NCI-H345 treated with DMSO at 0.1 percent for 48 hours (cell line): Measurements from ENCODE around the gene EXOC1.
"Not testable (repeated sequence)": the region's sequence is repeated elsewhere in the genome, so short reads cannot be mapped to it uniquely, and the experiment has no call there.

Experiments
- DNase-seq: peaks from one replicate; lab custom pipeline; 2025; ENCODE audit not compliant: unreplicated experiment; lab: John Stamatoyannopoulos, UW

EXOC1 gene, protein sequence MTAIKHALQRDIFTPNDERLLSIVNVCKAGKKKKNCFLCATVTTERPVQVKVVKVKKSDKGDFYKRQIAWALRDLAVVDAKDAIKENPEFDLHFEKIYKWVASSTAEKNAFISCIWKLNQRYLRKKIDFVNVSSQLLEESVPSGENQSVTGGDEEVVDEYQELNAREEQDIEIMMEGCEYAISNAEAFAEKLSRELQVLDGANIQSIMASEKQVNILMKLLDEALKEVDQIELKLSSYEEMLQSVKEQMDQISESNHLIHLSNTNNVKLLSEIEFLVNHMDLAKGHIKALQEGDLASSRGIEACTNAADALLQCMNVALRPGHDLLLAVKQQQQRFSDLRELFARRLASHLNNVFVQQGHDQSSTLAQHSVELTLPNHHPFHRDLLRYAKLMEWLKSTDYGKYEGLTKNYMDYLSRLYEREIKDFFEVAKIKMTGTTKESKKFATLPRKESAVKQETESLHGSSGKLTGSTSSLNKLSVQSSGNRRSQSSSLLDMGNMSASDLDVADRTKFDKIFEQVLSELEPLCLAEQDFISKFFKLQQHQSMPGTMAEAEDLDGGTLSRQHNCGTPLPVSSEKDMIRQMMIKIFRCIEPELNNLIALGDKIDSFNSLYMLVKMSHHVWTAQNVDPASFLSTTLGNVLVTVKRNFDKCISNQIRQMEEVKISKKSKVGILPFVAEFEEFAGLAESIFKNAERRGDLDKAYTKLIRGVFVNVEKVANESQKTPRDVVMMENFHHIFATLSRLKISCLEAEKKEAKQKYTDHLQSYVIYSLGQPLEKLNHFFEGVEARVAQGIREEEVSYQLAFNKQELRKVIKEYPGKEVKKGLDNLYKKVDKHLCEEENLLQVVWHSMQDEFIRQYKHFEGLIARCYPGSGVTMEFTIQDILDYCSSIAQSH

DNA sequence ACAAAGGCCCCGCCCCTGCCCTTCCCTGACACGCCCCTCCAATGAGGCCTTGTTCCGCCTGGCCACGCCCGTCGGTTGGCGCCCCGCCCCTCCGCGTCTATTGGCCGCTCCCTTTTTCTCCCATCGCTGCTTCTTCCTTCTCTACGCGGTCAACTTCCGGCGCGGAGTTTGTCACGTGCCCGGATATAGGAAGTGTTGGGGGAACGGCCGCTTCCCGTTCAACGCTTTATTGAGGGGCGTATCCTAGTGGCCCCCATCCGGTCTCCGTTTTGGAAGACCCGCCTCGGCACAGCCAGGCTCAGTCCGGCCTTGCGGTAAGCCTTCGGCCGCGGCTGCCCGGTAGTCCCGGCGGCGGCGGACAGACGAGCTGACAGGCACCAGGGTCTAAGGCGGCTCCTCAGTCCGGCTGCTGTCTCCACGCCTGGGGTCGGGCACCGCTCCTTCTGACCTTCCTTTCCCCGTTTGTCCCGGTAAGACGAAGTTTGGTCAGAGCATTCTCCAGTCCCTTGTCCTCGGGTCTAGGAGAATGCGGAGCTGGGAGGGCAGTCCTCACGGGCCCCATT lies at the start of gene EXOC1:
EXOC1 (plus strand) TSS at position 165 of the 563 bp plus-strand sequence. CDS start 4,676 bp downstream, outside the sequence.
- DNase-seq = peak; percentile 80

DNA sequence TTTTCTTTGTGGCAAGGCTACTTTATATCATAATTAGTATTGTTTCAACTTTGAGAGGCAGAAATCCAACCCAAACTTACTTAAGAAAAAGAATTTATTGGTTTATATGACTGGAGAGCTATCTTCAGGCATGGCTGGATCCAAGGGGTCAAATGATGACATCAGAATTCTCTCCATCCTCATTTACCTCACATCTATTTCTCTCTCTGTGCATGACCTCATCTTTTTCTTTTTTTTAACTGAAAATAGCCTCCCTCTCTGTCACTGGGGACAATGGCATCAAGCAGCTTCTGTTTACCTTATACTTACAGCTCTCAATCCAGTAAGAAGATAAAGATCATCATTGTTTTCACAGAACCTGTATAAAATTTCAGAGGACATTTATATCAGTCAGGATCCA lies 45.9 kb upstream of the EXOC1 start:
- peak; percentile 4 for DNase-seq

DNA sequence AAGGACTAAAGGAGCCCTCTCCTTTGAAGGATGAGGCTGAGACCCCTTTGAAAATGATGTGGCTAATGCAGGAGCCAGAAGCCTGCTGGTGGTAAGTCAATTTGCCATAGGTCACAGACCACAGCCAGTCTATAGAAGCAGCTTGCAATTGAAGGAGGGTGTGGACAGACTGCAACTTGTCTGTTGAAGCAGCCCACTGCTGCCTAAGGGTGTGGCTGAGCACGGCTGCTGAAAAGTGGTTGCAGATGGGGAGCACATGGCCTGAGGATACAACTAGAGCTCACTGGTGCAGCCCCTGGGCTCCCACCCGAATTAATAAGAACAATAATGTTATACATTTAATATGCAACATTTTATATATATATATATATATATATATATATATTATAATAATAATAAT lies 45.3 kb upstream of the EXOC1 start:
- DNase-seq = no peak

DNA sequence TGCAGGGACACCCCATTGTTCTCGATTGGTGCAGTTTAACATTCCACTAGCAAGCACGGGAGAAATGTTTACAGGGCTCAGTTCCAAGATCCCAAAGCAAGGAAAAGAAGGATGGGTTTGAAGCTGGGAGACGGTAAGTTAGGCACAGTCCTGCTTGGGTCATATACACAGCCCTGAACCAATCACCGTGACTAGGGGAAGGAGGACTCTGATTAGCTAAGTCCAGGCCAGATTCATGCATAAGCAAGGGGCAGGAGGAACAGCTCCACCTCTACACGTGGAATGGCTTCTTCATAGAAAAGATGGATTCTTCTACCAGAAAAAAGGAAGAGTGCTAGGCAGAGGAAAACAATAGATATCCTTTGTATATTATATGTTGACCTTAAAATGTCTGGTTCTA lies 44.8 kb upstream of the EXOC1 start:
- no peak for DNase-seq

DNA sequence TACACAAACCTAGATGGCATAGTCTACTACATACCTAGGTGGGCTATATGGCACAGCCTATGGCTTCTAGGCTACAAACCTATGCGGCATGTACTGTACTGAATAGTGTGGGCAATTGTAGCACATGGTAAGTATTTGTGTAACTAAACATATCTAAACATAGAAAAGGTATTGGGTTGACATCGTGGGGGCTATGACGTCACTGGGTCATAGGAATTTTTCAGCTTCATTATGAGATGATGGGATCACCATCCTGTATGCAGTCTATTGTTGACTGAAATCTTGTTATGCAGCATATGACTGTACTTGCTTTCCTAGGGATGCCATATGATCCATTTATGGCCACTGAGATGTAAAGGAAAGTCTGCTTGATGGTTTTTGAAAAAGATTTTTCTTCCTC lies 35.8 kb upstream of the EXOC1 start:
- DNase-seq = no peak

DNA sequence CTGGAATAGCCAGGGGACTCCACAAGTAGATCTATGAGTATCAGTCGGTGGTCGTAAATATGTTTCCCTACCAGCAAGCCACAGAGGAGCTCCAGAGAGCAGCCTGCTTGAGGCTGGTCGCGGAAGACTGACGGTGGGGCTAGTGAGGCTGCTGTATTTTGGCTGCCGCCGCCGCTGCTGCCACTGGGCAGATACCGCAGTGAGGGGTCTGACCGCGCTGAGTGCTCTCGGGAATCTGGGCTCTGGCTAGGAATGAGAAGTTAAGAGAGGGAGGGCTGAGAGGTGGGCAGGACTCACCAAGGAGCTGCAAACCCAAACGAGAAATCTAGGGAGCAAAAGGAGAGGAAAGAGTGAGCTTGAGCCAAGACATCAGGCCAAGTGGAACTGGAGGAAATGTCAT lies 33.8 kb upstream of the EXOC1 start, which contains the start of gene EXOC1L:
EXOC1L (plus strand) TSS at position 157 of the 400 bp plus-strand sequence; CDS start at position 394, 237 bp downstream.
- no peak for DNase-seq

DNA sequence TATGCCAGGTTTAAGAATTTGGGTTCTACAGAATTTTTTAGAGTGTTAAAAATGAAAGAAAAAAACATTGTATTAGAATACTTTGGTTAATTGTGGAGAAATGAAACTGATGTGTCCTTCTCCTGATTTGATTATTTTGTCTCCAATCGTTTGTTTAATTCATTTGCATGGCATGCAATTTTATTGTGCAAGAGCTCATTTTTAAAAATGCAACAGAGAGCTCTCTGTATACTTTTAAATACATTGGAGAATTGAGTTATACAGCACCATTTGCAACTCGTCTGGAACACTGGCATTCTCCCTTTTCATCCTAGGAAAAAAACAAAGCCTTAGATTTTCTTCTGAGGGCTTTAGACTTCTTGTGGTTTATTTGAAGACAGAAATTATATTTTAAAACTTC lies 33.2 kb upstream of the EXOC1 start:
- no peak for DNase-seq

DNA sequence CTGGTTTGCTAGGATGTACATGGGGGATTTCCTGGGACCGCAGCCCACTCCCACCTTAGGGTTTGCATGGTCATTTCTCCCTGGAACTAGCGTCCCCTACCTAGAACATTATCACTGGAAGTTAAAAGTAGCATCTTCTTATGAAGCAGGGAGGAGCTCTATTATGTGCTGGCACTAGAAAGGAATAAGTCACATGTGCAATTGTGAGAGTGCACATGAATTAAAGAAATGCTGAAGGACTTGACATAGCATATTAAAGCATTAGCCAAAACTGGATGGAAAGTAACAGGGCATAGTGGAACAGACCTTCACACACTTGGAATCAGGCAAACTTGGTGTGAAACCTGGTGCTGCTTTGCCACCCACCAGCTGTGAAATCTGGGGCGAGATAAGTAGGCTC lies 31.1 kb upstream of the EXOC1 start:
- no peak for DNase-seq

DNA sequence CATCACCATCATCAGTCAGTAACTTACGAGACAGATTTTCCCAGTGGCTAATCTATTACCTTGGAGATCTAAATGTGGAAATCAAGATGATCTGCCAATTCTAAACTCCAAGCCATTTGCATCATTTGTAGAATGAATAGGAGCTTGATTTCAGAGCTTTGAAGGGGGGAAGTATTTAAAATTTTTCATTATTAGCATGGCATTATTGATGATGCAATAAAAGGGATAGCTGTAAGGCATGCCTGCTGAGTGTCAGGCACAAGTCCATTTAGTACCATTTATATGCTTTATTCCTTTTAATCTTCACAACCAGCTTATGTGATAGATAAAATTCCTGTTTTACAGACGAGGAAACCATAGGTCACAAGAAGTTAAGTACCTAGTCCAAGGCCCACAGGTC lies 28.6 kb upstream of the EXOC1 start:
- no peak for DNase-seq

DNA sequence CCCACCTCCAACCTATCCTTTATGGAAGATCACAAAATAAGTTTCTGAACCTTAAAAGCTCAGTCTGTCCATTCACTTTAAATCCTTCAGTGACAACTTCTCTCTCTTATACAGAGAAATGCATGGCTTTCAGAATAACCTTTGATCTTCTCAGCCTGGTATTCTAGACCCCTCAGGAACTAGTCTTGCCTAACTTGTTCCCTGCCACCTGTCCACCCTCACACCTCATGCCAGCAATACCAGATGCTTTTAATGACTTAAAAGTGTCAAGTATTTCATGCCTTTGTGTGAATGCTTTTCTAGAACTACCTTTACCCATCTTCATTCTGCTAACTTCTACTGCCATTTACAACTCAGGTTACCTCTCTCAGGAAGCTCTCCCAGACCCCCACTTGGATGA lies 26.5 kb upstream of the EXOC1 start:
- no peak for DNase-seq

DNA sequence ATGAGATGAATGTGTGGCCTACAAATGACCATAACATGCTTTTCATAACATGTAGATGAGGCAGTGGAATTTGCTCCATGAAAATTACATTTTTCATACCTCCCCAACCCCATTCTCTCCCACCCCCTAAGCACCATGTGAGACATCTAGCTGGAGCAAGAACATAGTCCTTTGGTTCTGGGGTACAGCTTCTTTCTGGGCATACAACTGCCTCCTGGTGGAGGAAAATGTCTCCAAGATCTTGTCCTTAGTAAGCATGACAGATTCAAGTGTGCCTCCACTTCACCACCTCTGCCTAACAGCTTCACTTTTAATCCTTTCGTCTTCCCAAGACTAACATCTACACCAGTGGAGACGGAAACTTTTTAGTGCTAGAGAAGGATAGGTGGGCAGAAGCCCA lies 25.9 kb upstream of the EXOC1 start:
- DNase-seq = no peak

DNA sequence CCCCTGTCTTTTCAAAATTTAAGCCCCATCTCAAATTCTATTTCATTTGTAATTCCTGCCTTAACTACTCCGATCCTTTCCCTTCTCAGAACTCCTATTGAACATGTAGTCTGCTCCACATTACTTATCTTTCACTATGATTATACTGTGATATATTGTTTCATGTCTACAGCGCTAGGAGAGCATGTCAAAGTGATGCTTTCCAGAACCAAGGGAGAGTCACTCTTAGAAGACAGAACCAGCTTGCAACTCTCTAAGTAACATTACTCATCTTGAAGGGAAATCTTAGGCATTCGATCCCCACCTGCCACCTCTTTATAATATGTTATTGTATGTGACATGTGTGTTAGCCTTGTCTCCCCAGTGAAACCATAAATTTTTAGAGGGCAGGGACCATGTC lies 23.4 kb upstream of the EXOC1 start:
- DNase-seq = no peak

DNA sequence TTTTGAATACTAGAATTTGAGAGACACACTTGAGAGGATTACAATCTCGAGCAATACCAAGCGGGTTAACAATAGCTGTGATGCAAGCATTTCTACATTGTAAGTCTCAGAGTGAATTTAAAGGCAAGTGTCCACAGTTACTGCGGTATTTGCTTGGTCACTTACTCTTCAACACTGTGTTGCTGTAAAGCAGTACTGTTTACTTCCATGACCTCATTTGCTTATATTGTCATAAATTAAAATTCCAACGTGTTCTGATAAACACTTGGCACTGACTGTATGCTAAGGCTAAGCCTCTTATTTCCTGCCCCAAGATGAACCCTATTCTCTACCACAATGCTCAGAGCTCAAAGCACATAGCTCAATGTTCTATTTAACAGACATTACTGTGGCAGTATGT lies 22.7 kb upstream of the EXOC1 start:
- DNase-seq = no peak

DNA sequence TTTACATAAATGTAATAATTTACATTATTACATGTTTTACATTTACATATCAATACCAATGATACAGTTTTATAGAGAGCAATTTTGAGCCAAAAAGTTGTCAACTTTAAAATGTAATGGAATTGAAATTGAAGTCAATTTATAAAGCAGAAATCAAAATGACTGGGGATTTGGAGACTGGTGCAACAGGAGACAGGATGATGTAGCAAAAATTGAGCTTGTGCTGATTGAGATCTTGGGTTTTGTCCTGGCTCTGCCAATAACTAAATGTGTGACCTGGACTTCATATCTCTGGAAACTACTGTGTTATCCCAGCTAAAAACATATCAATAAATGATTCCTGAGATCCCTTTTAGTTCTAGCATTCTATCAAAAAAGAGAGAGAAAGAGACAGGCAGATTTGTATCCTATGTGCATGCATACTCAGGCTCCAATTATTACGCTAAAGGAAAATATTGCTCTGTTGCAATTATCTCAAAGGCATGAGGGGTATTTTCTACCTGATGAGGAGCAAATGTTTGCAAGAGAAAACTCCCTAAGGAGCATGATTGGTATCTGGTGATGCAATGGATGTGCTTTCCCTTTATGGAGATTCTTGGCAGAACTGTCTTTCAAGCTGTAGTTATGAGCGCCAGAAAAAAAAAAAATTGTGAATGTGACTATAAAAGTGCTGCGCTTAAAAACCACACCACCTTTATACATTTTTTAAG lies 19.2 kb upstream of the EXOC1 start:
- no peak for DNase-seq

DNA sequence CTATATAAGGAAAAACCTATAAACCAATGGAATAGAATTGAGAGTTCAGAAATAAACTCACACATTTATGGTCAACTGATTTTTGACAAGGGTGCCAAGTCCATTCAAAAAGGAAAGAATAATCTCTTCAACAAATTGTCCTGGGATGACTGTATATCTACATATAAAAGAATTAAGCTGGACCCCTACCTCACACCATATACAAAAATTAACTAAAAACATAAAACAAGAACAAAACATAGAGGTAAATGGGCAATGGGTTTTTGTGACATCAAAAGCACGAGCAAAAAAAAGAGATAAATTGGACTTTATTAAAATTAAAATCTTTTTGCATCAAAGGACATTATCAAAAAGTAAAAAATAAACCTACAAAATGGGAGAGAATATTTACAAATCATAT lies 15.5 kb upstream of the EXOC1 start:
- no peak for DNase-seq

DNA sequence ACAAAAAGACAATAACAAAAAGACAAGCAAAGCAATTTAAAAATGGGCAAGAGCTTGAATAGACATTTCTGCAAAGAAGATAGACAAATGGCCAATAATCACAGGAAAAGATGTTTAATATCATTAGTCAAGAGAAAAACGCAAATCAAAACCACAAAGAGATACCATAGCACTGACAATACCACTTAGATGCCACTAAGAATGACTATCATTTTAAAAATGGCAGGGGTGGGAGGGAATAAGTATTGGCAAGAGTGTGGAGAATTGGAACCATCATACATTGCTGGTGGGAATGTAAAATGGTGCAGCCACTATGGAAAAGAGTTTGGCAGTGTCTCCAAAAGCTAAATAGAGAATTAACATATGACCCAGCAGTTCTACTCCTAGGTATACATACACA lies 15.1 kb upstream of the EXOC1 start:
- DNase-seq = no peak

DNA sequence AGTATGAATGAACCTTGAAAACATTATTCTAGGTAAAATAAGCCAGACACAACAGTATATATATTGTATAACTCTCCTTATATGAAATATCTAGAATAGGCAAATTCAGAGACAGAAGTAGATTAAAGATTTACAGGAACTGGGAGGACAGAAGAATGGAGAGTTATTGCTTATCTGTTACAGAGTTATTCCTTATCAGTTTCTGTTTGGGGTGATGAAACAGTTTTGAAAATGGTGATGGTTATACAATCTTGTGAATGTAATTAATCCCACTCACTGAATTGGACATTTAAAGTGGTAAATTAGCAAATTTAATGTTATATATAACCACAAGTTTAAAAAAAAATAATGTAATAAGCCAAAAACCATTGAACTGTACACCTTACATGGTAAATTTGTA lies 14.5 kb upstream of the EXOC1 start:
- DNase-seq = no peak

DNA sequence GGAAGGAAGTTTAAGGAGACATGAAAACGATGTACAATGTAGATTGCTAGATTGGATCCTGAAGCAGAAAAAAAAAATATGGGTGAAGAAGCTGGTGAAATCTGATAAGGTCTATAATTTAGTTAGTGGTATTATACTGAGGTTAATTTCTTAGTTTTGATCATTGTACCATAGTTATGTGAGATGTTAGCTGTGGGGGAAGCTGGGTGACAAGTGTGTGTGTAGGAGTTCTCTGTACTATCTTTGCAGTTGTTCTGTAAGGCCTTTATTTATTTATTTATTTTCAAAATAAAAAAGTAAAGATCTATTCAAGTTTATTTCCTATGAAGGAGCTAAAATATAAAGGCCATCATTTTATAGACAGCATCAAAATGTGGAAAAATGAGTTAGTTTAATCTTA lies 12.5 kb upstream of the EXOC1 start:
- DNase-seq = no peak

DNA sequence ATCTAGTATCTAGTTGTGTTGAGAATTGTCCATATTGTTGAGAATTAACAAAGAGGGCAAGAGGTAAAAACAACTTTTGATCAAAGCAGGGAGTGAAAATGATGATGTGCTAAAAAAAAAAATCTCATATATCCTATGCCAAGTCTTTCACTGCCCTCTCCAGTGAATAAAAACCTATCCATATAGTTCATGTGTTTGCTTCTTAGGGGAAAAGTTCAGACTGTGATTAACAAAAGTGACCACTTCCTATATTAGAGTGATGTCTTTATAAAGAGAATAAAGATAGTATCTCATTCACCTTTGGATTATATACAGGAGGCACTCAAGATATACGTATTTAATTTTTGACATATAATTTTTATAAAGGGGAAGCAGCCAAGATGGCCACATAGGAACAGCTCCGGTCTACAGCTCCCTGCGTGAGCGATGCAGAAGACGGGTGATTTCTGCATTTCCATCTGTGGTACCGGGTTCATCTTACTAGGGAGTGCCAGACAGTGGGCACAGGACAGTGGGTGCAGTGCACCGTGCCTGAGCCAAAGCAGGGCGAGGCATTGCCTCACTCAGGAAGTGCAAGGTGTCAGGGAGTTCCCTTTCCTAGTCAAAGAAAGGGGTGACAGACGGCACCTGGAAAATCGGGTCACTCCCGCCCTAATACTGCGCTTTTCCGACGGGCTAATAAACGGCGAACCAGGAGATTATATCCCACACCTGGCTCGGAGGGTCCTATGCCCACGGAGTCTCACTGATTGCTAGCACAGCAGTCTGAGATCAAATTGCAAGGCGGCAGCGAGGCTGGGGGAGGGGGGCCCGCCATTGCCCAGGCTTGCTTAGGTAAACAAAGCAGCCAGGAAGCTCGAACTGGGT lies 11.8 kb upstream of the EXOC1 start:
- peak; percentile 2 for DNase-seq

DNA sequence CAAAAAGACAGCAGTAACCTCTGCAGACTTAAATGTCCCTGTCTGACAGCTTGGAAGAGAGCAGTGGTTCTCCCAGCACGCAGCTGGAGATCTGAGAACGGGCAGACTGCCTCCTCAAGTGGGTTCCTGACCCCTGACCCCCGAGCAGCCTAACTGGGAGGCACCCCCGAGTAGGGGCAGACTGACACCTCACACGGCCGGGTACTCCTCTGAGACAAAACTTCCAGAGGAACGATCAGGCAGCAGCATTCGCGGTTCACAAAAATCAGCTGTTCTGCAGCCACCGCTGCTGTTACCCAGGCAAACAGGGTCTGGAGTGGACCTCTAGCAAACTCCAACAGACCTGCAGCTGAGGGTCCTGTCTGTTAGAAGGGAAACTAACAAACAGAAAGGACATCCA lies 11.1 kb upstream of the EXOC1 start:
- not testable (repeated sequence) for DNase-seq
